IMR-90 (cell line): ENCODE data around the gene PNKP.

Source experiments
- CEBPB ChIP-seq: IDR thresholded peaks from 2 replicates; pipeline ENCODE4 v1.6.1; 2012; ENCODE audit warnings: low read depth, low read length, improper control_type of control experiment
- CTCF ChIP-seq: conservative IDR thresholded peaks from 2 replicates; pipeline ENCODE4 v1.5.1; 2012; ENCODE audit warnings: mild to moderate bottlenecking, low read depth, low read length, improper control_type of control experiment
- POLR2A ChIP-seq: IDR thresholded peaks from 2 replicates; pipeline ENCODE4 v1.6.1; 2012; ENCODE audit warnings: mild to moderate bottlenecking, low read depth, low read length
- RAD21 ChIP-seq: IDR thresholded peaks from 2 replicates; pipeline ENCODE4 v1.6.1; 2012; ENCODE audit warnings: low read length, improper control_type of control experiment
- RFX5 ChIP-seq: IDR thresholded peaks from 2 replicates; pipeline ENCODE4 v1.8.0; 2012; ENCODE audit warnings: low read depth, mild to moderate bottlenecking, low read length, moderate library complexity
- SMC3 ChIP-seq: fragments of 150-350 bp; IDR thresholded peaks from 2 replicates; pipeline ENCODE4 v1.6.1; 2016; ENCODE audit warnings: low read depth, mild to moderate bottlenecking, antibody characterized with exemption, low read length, moderate library complexity

DNA sequence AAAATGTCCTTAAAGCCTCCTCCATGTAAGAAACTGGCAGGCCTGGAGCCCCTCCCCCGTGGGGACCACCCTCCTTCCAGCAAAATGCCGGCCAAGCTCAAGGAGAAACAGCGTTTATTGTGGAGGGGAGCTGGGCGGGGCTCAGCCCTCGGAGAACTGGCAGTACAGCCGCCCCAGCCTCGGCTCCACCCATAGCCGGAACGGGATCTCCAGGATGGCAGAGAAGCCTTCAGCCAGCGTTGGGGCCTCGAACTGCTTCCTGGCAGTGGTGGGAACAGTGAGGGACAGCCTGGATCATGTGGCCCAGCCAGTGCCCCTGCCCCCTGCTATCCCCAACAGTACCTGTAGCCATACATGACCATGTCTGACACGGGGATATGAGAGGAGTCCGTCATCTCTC, 6.3 kb downstream of the PNKP start:
- TF ChIP-seq CTCF (no peak), CEBPB (no peak), POLR2A (no peak), RFX5 (no peak), RAD21 (no peak), SMC3 (no peak)
